ENCODE results near the gene NDUFS8. TPM values are rescaled to one million over a fixed set of nuclear protein-coding genes. Genes with fewer than 3 reads are reported as not detected.

Gene NDUFS8
- total and polyA plus RNA-seq, 2 of the 4 experiments (the other 2 are of a cell fraction) = 85.9 to 131 TPM

DNA sequence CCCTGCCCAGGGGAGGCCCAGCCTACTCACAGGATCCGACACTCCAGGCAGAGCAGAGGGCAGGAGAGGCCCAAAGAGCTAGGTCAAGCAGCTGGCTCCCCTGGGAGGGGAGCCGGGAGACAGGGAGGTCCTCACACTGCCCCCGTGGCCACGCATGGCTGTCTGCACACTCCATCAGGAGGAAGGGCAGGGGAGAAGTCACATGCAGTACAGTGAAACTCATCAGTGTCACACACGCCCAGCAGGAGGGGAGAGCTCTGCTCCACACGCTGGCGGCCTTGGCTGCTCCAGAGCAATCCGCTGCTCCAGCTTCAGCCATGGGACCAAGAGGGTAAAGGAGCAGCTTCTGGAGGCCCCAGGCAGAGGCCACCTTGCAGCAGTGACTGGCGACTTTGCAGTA lies 22.6 kb downstream of the NDUFS8 start:
- no peaks in the 10 kb centered on the region; the same call in 1 of the 2 replicates for H4K20me1 ChIP-seq (ENCODE audit: insufficient read depth, low read length)
- no peak overlapping the region for H3K18ac ChIP-seq (ENCODE audit: low read depth, low read length)
- H3K9ac ChIP-seq (ENCODE audit: low read depth, low read length) = no peak overlapping the region
- H3K27me3 ChIP-seq (ENCODE audit: control insufficient read depth, insufficient read depth, low read length) = no peaks in the 10 kb centered on the region
- dilution Hi-C loops (cut with HindIII; ENCODE audit: low sequenced_read_pairs, unreplicated experiment) (no loop called here), in situ Hi-C loops (cut with MboI; ENCODE audit: low sequenced_read_pairs) (no loop called here), intact Hi-C loops (cut with micrococcal nuclease) (no loop called here)
- no peak overlapping the region for H3K4ac ChIP-seq (ENCODE audit: low read depth, low read length)
- H3K23ac ChIP-seq (ENCODE audit: low read depth, low read length) = no peak overlapping the region
- peak overlapping the region; percentile 13 for H2AK9ac ChIP-seq (replicated peaks; ENCODE audit: low read depth, low read length, poor library complexity)
- H3K27ac ChIP-seq (ENCODE audit: insufficient read depth, low read length) = no peak overlapping the region
- H2BK120ac ChIP-seq (ENCODE audit: low read depth, low read length) = no peak overlapping the region
- no peak overlapping the region for H2AFZ ChIP-seq (replicated peaks; ENCODE audit: low read length, poor library complexity)
- no peak overlapping the region for H4K91ac ChIP-seq (ENCODE audit: insufficient read depth, low read depth, low read length)
- H3K4me3 ChIP-seq (ENCODE audit: insufficient read depth, low read depth, low read length) = no peak overlapping the region
- no peak overlapping the region for H2BK20ac ChIP-seq (ENCODE audit: low read depth, low read length)
- H4K8ac ChIP-seq (ENCODE audit: low read depth in 2 of 2, low read length in 2 of 2) = no peak overlapping the region
- no peak overlapping the region for H4K5ac ChIP-seq (ENCODE audit: low read depth, low read length)
- no peak overlapping the region for H2BK15ac ChIP-seq (ENCODE audit: low read depth, low read length)
- no peak overlapping the region for H3K14ac ChIP-seq (replicated peaks; ENCODE audit: low read depth, low read length)
- TF ChIP-seq RFX5 (IDR thresholded peaks at IDR 0.05; ENCODE audit: low read depth, low read length) (no peak), RAD21 (IDR thresholded peaks at IDR 0.05; ENCODE audit: low read length) (no peak)
- no peak overlapping the region for H2BK5ac ChIP-seq (ENCODE audit: low read depth, low read length, poor library complexity, severe bottlenecking)
- no peaks in the 10 kb centered on the region; a peak in 2 of 4 replicates for H3K79me1 ChIP-seq (ENCODE audit: low read depth in 1 of 2, low read length in 2 of 2)
- ATAC-seq (ENCODE audit: low read depth) (no peak), DNase-seq (no peak)
- H3K4me1 ChIP-seq (ENCODE audit: control insufficient read depth, insufficient read depth, low read length) = no peaks in the 10 kb centered on the region
- H3K36me3 ChIP-seq (ENCODE audit: control insufficient read depth, insufficient read depth, low read length) = peaks cover 45% of the 10 kb centered on the region
- ChIA-PET POLR2A (ENCODE audit: unreplicated experiment) (no interaction called here), CTCF (interaction anchor here (1.4 kb wide), 1 partner anchor 11 kb away, joined by 3 read pairs; no protein-coding TSS in a partner anchor)
- H3K9me1 ChIP-seq (ENCODE audit: insufficient read depth, low read length) = peaks cover 4% of the 10 kb centered on the region; the same call in 1 of the 2 replicates
- WGBS, 2 experiments (ENCODE audit: extremely low coverage in 2 of 2, insufficient read length in 1 of 2) = 57% methylated on average over 6 of the region's 9 CpGs; no CpG with 5 or more reads in 1 of the 2 experiments
- no peaks in the 10 kb centered on the region for H3K9me3 ChIP-seq (ENCODE audit: control insufficient read depth, insufficient read depth, low read length)
- no peak overlapping the region for H3K4me2 ChIP-seq (ENCODE audit: low read depth, low read length)
- BruUV-seq (replicated peaks) = no TSS peak
- no peak overlapping the region for H2AK5ac ChIP-seq (ENCODE audit: low read depth, low read length)
- H3K56ac ChIP-seq (ENCODE audit: extremely low read depth, insufficient read depth, low read length) = no peak overlapping the region
